NCI-H524 (cell line): ENCODE measurements around the gene TTC23L.
"Not testable (repeated sequence)": the region's sequence is repeated elsewhere in the genome, so short reads cannot be mapped to it uniquely, and the experiment has no call there.

Experiments used
- DNase-seq, 2 experiments: peaks; one replicate each; lab custom pipeline; 2025; lab: John Stamatoyannopoulos, UW

TTC23L gene

GRCh38 chr5:34923256-34923655 lies 84.3 kb downstream of the TTC23L start:
- not testable (repeated sequence) for DNase-seq

GRCh38 chr5:34923694-34924461 lies 84.9 kb downstream of the TTC23L start:
- no peak for DNase-seq

GRCh38 chr5:34924462-34924765 lies 85.5 kb downstream of the TTC23L start:
- no peak for DNase-seq

GRCh38 chr5:34926318-34926888 lies 87.4 kb downstream of the TTC23L start:
- DNase-seq: no peak

GRCh38 chr5:34927785-34928184 lies 88.8 kb downstream of the TTC23L start:
- no peak for DNase-seq

GRCh38 chr5:34928267-34928666 lies 89.3 kb downstream of the TTC23L start:
- DNase-seq: no peak

- DNase-seq: peak; percentile 99
Observed at GRCh38 chr5:34929134-34929719, 90.3 kb downstream of the TTC23L start, which contains the start of gene DNAJC21. TSS of gene DNAJC21 (plus strand) at chr5:34929559. CDS start at chr5:34929820, 261 bp downstream.

GRCh38 chr5:34929720-34930461 lies 90.9 kb downstream of the TTC23L start:
- peak; percentile 71 to 84 for DNase-seq

GRCh38 chr5:34930462-34930844 lies 91.5 kb downstream of the TTC23L start:
- DNase-seq: no peak

- no peak for DNase-seq
Observed at GRCh38 chr5:34930870-34931269, 91.9 kb downstream of the TTC23L start.

GRCh38 chr5:34932947-34933346 lies 94.0 kb downstream of the TTC23L start:
- DNase-seq: no peak

- DNase-seq: no peak
Observed at GRCh38 chr5:34941936-34942335, 103.0 kb downstream of the TTC23L start.

- DNase-seq: no peak
Observed at GRCh38 chr5:34944044-34944443, 105.1 kb downstream of the TTC23L start.

GRCh38 chr5:34944460-34945047 lies 105.6 kb downstream of the TTC23L start:
- DNase-seq: no peak
